Measurements from ENCODE around the gene ARMC2. TPM values are rescaled to one million over a fixed set of nuclear protein-coding genes. Genes with fewer than 3 reads are reported as not detected.
"Not testable (repeated sequence)": the region's sequence is repeated elsewhere in the genome, so short reads cannot be mapped to it uniquely, and the experiment has no call there.

ARMC2 gene
- total RNA-seq, 1 donor from 2014 or later: 5.2 TPM

DNA sequence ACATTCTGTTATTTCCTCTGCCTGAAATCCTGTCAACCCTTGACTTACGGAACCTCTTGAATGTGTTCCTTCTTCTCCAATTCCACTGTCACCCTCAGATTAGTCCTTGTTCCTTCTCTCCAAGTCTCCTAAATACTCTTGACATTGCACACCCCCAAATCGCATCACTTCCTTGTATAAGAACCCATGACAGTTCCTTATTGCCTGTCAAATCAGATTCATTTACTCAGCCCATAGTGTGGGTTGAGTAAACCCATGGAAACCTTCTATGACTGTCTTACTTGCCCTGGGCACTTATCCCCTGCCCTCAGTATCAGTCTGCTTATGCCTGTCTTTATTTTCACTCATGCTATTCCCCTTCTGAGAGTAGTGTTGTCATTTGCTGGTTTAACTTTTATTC lies 40.5 kb downstream of the ARMC2 start:
- Mint-ChIP-seq H3K27me3 (ENCODE audit: low read depth, unreplicated experiment) (no peaks in the 10 kb centered on the region), H3K36me3 (ENCODE audit: low read depth, unreplicated experiment) (peaks cover 4% of the 10 kb centered on the region), H3K4me3 (ENCODE audit: unreplicated experiment) (no peak overlapping the region), H3K27ac (ENCODE audit: unreplicated experiment) (no peak overlapping the region), H3K9me3 (ENCODE audit: unreplicated experiment) (peaks cover 3% of the 10 kb centered on the region), H3K4me1 (ENCODE audit: low read depth, unreplicated experiment) (peaks cover 5% of the 10 kb centered on the region)
- Histone ChIP-seq H3K27me3 (ENCODE audit: insufficient read depth, low read length) (no peaks in the 10 kb centered on the region), H3K79me2 (ENCODE audit: insufficient read depth, low read length) (no peaks in the 10 kb centered on the region), H2AFZ (ENCODE audit: low read depth, low read length) (no peak overlapping the region), H3K9ac (ENCODE audit: low read length) (no peak overlapping the region), H3K27ac (ENCODE audit: low read depth, low read length) (no peak overlapping the region), H3K4me2 (ENCODE audit: low read length) (no peak overlapping the region), H3K36me3 (ENCODE audit: insufficient read depth, low read length) (no peaks in the 10 kb centered on the region), H3K9me3 (ENCODE audit: insufficient read depth, low read depth, low read length) (no peaks in the 10 kb centered on the region), H3K4me3 (ENCODE audit: insufficient read depth, low read depth, low read length) (no peak overlapping the region), H3K4me1 (ENCODE audit: insufficient read depth, low read length) (no peaks in the 10 kb centered on the region), H4K20me1 (ENCODE audit: insufficient read depth, low read length) (no peaks in the 10 kb centered on the region)
- TF ChIP-seq EZH2 (IDR thresholded peaks at IDR 0.05; ENCODE audit: insufficient read depth, low read length): no peak
- TF ChIP-seq, protein P1, sequence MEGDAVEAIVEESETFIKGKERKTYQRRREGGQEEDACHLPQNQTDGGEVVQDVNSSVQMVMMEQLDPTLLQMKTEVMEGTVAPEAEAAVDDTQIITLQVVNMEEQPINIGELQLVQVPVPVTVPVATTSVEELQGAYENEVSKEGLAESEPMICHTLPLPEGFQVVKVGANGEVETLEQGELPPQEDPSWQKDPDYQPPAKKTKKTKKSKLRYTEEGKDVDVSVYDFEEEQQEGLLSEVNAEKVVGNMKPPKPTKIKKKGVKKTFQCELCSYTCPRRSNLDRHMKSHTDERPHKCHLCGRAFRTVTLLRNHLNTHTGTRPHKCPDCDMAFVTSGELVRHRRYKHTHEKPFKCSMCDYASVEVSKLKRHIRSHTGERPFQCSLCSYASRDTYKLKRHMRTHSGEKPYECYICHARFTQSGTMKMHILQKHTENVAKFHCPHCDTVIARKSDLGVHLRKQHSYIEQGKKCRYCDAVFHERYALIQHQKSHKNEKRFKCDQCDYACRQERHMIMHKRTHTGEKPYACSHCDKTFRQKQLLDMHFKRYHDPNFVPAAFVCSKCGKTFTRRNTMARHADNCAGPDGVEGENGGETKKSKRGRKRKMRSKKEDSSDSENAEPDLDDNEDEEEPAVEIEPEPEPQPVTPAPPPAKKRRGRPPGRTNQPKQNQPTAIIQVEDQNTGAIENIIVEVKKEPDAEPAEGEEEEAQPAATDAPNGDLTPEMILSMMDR (IDR thresholded peaks at IDR 0.05; ENCODE audit: insufficient read depth, low read depth, low read length): no peak
- DNase-seq (ENCODE audit: low read depth) (no peak), FAIRE-seq (no peak)

DNA sequence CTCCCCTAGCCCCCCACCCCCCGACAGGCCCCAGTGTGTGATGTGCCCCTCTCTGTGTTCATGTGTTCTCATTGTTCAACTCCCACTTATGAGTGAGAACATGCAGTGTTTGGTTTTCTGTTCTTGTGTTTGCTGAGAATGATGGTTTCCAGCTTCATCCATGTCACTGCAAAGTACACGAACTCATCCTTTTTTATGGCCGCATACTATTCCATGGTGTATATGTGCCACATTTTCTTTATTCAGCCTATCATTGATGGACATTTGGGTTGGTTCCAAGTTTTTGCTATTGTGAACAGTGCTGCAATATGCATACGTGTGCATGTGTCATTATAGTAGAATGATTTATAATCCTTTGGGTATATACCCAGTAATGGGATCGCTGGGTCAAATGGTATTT lies 42.7 kb downstream of the ARMC2 start:
- H3K36me3 Mint-ChIP-seq (ENCODE audit: low read depth, unreplicated experiment); H3K79me2 ChIP-seq (ENCODE audit: insufficient read depth, low read length); H3K27ac ChIP-seq (ENCODE audit: low read depth, low read length); H3K4me1 ChIP-seq (ENCODE audit: insufficient read depth, low read length); H3K4me3 ChIP-seq (ENCODE audit: insufficient read depth, low read depth, low read length); H4K20me1 ChIP-seq (ENCODE audit: insufficient read depth, low read length); H3K4me3 Mint-ChIP-seq (ENCODE audit: unreplicated experiment); H2AFZ ChIP-seq (ENCODE audit: low read depth, low read length); H3K9me3 Mint-ChIP-seq (ENCODE audit: unreplicated experiment); H3K27me3 ChIP-seq (ENCODE audit: insufficient read depth, low read length); H3K27me3 Mint-ChIP-seq (ENCODE audit: low read depth, unreplicated experiment); H3K36me3 ChIP-seq (ENCODE audit: insufficient read depth, low read length); H3K4me2 ChIP-seq (ENCODE audit: low read length); H3K9ac ChIP-seq (ENCODE audit: low read length); H3K27ac Mint-ChIP-seq (ENCODE audit: unreplicated experiment); FAIRE-seq; H3K4me1 Mint-ChIP-seq (ENCODE audit: low read depth, unreplicated experiment); DNase-seq (ENCODE audit: low read depth); H3K9me3 ChIP-seq (ENCODE audit: insufficient read depth, low read depth, low read length): not testable (repeated sequence)

DNA sequence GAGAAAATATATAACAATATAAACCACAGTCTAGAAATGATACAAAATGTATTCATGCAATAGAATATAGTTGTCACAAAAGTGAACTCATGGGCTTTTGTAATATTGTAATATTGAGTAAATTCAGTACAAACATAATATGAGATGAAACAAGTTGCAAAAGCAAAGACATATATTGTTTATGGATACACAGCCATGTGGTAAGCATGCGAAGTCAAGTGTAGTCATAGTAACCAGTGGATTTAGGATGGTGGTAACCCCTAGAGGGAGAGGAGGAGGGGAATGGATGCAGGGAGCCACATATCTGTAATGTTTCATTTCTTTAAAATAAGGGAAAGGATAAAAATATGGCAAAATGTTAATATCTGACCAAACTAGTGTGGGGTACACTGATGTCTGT lies 47.3 kb downstream of the ARMC2 start:
- H2AFZ ChIP-seq (ENCODE audit: low read depth, low read length): no peak overlapping the region
- FAIRE-seq: no peak
- H3K9me3 ChIP-seq (ENCODE audit: insufficient read depth, low read depth, low read length): no peaks in the 10 kb centered on the region
- Mint-ChIP-seq H3K9me3 (ENCODE audit: unreplicated experiment) (no peaks in the 10 kb centered on the region), H3K36me3 (ENCODE audit: low read depth, unreplicated experiment) (no peaks in the 10 kb centered on the region), H3K4me1 (ENCODE audit: low read depth, unreplicated experiment) (peaks cover 21% of the 10 kb centered on the region), H3K27me3 (ENCODE audit: low read depth, unreplicated experiment) (no peaks in the 10 kb centered on the region), H3K27ac (ENCODE audit: unreplicated experiment) (peak overlapping the region; percentile 98), H3K4me3 (ENCODE audit: unreplicated experiment) (no peak overlapping the region)
- H3K36me3 ChIP-seq (ENCODE audit: insufficient read depth, low read length): no peaks in the 10 kb centered on the region
- no peak for DNase-seq (ENCODE audit: low read depth)
- H3K4me3 ChIP-seq (ENCODE audit: insufficient read depth, low read depth, low read length): no peak overlapping the region
- no peaks in the 10 kb centered on the region for H3K79me2 ChIP-seq (ENCODE audit: insufficient read depth, low read length)
- H3K4me2 ChIP-seq (ENCODE audit: low read length): peak overlapping the region; percentile 36
- TF ChIP-seq, protein P1 (IDR thresholded peaks at IDR 0.05; ENCODE audit: insufficient read depth, low read depth, low read length): no peak
- no peak for TF ChIP-seq EZH2 (IDR thresholded peaks at IDR 0.05; ENCODE audit: insufficient read depth, low read length)
- no peak overlapping the region for H3K9ac ChIP-seq (ENCODE audit: low read length)
- H3K27ac ChIP-seq (ENCODE audit: low read depth, low read length): peak overlapping the region; percentile 75
- H3K27me3 ChIP-seq (ENCODE audit: insufficient read depth, low read length): no peaks in the 10 kb centered on the region
- no peaks in the 10 kb centered on the region for H4K20me1 ChIP-seq (ENCODE audit: insufficient read depth, low read length)
- peaks cover 19% of the 10 kb centered on the region for H3K4me1 ChIP-seq (ENCODE audit: insufficient read depth, low read length)
